ENCODE results near the gene ZDHHC1.
"Not testable (repeated sequence)": the region's sequence is repeated elsewhere in the genome, so short reads cannot be mapped to it uniquely, and the experiment has no call there.

The ZDHHC1 gene

DNA sequence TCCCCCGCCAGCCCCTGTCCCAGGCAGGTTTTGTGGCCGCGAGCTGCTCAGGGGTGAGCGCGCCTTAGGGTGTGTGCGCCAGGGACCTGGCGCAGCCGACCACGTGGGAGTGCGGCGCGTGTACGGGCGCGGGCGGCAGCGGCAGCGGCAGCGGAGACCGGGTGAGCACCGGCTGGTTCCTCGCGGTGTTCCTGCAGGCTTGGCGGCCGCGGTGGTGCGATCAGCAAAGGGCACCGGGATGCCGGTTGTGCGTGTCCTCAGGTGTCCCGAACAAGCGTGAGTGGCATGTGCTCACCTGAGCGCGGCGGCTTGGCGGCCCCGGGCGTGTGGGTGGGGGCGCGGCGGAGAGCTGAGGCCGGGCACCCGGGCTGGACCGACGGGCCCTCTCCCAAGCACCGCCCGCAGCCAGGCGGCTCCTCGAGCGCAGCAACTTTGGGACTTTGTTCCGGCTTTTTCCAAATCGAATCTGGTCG is 14.3 kb upstream of the ZDHHC1 start:
- DNase-seq, result peak; percentile 54

GRCh38 chr16:67429799-67430503 is 13.7 kb upstream of the ZDHHC1 start:
- DNase-seq, result no peak

- no peak for DNase-seq
These were observed 12.9 kb upstream of the ZDHHC1 start for GRCh38 chr16:67429053-67429798.

DNA sequence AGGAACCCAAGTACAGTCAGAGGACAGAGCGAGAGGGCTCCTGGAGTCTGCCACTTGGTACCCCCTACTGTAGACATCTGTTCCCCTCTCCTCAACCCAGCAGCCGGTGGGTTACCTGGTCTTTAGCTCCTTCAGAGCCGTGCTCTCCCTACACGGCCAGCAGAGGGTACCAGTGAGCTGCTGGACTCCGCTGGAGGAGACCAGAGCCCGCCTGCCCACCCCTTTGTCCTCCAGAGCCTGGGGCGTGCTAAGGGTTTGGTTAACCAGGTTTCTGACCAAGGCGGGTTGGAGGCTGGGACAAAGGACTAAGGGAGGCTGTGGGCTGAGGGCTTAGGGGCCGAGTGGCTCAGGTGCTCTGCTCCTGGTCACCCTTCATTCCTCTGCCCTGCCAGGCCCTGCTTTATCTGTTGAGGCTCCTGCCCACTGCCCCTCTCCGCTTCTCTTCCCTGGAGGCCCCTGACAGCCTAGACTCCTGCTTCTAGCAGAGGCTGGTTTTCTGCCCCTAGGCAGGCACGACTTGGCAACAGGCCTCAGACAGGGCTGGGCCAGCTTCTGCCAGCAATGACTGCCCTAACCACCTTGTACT is 12.0 kb upstream of the ZDHHC1 start:
- peak; percentile 64 for DNase-seq

GRCh38 chr16:67426950-67427349 is 10.7 kb upstream of the ZDHHC1 start:
- DNase-seq, result no peak

DNA sequence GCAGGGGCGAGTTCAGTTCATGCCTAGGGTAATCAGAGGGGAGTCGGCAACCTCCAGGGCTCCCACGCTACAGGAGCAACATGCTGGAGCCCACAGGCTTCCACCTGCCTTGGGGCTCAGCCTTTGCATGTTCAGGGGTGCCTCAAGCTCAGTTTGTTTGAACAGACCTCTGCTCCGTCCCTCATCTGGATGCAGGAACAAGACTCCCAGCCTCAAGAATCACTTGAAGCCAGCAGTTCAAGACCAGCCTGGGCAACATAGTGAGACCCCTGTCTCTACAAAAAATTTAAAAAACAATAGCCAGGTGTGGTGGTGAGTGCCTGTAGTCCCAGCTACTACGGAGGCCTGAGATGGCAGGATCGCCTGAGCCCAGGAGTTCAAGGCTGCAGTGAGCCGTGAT is 9.7 kb upstream of the ZDHHC1 start:
- no peak for DNase-seq

DNA sequence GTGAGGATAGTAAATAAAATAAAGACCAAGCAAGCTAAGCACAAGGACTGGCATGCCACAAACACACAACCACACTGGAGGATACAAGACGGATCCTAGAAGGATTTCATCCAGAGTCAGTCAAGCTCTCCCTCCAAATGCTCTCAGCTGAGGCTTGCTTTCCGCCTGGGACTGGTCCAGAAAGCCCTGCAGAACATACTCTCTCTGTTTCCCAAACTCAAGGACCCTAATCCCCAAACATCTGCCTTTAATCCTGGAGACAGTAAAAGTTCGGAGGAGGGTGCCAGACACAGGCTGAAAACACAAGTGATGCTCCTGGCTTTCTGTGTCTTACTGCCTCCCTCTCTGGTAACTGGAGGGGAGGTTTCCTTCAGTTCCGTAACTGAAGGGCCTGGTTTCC is 9.3 kb upstream of the ZDHHC1 start:
- DNase-seq, result no peak

- no peak for DNase-seq
These were observed 8.8 kb upstream of the ZDHHC1 start for GRCh38 chr16:67425061-67425460.

- DNase-seq, result no peak
These were observed 8.0 kb upstream of the ZDHHC1 start for GRCh38 chr16:67424261-67424615.

DNA sequence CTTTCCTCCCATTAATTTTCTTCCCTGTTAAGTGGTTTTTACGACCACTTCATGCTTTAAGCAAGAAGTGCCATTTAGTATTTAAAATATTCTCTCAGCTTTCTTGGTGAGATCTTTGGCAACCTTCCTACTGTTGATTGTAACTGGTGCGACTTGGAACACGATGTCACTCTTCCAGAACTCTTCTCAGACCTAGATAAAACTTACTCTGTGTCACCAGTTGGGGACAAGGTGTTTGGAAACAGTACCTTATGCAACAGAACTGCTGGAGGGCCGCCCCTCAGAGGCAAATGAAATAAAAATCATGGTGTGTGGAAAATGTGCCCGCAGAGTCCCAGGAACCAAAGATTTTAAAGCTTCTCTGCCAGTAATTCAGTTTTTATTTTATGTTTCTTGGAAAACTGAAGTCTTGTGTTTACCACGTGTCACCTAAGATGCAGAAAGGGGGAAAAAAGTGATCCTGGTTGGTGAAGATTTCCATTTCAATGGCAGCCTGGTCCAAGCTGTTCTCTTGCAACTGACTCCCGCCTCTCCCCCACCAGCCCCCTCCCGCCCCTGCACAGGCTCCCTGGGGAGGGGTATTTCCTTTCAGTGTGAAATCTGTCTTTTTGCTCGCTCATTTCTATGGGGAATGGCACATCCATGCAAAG is 7.5 kb upstream of the ZDHHC1 start:
- DNase-seq, result no peak

- no peak for DNase-seq
These were observed 6.7 kb upstream of the ZDHHC1 start for GRCh38 chr16:67423015-67423414.

DNA sequence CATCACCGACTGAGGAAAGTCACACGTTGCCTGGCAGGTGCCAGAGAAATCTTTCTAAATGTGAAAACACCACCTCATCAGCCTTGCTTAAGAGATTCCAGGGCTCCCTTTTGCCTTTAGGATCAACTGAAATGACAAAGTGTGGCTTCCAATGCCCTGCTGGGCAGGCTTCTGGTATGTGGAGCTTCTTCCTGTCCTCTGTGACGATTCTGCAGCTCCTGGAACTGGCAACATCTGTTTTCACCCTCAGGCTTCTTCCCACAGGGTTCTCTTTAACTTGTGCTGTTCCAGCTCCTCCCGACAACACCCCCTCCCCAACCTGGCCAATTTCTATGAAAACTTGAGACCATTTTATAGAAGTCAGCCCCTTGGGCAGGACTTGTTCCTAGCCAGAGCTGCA is 4.8 kb upstream of the ZDHHC1 start:
- DNase-seq, result no peak

DNA sequence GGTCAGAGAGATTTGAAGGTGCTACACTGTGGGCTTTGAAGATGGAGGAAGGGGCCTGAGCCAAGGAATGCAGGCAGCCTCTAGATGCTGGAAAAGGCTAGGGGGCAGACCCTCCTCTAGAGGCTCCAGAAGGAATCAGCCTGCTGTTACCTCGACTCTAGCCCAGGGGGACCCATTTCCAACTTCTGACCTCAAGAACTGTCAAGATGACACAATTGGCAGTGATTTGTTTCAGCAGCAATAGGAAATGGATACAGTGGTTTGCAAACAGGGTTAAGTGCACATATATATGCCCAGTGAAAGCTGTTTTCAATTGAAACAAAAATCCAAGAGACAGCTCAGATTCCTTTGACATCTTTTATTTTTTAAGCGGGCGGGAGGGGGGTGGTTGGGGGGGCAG is 3.7 kb upstream of the ZDHHC1 start:
- DNase-seq, result no peak

GRCh38 chr16:67419502-67419901 is 3.2 kb upstream of the ZDHHC1 start:
- no peak for DNase-seq

- DNase-seq, result no peak
These were observed 1.2 kb upstream of the ZDHHC1 start for GRCh38 chr16:67417333-67418061.

GRCh38 chr16:67415421-67415820 is 856 bp downstream of the ZDHHC1 start:
- not testable (repeated sequence) for DNase-seq

DNA sequence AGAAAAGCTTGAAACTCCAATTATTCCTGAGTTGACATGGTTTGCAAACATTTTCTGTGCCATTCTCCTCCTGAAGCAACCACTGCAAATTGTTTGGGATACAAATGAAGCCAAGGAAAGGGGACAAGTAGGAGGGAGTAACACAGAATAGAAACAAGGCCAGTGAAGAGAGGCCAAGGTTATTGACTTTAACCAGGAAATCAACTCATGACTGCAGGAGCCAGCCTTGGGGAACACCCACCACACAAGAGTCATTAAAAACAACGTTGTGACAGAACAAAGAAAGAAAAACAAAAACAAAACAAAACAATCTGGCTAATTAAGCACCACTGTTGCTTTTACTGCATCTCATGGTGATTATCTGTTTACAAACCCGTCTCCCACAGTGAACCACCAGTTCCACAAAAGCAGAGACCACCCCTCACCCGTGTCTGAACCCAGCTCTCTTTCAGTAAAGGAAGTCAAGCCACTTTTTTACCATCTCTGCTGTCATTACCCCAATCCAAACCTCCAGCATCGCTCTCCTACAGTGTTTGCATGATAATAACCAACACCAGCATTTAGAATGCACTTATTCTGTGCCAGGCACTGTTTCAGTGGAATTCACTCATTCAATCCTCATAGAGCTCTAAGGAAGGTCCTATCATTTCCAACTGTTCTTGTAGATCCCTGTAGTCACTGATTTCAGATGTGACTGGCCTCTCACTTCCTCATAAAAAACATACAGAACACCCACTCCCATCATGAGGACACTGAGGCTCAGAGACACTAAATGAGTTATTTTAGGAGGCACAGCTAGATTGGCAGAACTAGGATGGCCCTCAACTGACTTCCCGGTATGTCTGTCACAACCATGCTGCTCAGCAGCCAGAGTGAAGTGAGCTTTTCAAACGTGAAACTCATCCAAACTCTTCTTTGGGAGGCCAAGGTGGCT is 2.0 kb downstream of the ZDHHC1 start:
- no peak for DNase-seq

GRCh38 chr16:67412294-67412693 is 4.0 kb downstream of the ZDHHC1 start:
- no peak for DNase-seq

DNA sequence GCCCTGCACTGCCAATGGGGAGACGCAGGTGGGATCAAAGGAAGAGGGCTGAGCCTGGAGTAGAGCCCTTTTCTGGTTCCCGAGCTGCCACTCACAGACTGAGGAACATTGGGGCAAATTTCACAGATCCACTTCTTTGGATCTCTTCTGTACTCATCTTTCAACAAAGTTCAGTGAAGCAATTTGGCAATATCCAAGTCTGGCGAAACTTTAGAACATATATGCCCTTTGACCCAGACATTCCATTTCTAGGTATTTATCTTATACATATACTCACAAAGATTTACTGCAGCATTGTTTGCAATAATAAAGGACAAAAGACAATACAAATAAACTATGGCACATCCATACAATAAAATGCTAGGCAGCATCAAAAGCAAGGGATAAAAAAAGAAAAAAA is 4.9 kb downstream of the ZDHHC1 start:
- no peak for DNase-seq

DNA sequence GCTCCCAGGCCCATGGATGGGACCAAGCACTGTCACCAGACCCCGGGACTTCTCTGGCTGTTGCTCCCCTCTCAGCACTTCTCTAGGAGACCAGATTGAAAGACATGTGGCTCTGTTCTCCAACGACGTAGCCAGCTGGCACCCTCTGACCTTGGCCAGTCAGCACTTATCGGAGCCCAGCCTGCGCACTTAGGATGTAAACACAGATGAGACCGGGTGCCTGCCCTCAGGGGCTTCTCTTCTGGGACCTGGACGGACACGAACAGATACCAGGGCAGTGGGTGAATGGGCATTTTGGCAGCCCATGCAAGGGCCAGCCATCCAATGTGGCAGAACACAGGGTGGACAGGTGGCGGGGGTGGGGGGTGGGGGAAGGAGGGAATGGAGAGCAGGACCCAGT is 6.6 kb downstream of the ZDHHC1 start:
- DNase-seq, result no peak

DNA sequence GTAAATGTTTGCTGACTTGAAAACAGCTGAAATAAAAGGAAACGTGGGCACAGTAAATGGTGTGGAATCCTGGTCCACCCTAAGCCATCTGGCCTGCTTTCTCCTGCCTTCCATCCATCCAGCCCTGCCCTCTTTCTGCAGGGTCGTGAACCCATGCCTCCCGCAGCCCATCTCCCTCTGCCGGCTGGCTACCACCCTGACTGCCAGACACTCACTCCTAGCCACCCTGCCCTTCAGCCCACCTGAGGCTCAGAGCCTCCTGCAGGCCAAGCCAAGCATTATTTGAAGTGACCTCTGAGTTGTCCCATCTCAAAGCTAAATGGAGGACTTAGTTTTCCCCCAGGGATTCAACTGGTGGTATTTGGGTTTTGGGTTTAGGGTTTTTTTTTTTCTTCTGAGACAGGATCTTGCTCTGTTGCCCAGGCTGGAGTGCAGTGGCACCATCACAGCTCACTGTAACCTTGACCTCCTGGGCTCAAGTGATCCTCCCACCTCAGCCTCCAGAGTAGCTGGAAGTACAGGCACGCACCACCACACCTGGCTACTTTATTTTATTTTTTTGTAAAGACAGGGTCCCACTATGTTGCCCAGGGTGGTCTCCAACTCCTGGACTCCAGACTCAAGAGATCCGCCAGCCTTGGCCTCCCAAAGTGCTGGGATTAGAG is 8.4 kb downstream of the ZDHHC1 start:
- DNase-seq, result no peak

Measured in activated naive CD4-positive, alpha-beta T cell treated with anti-CD3 and anti-CD28 coated beads, Interleukin-2, amount 50 U/mL, for 16 hours (primary cell).